ENCODE results near the gene NIPAL3.

DNA sequence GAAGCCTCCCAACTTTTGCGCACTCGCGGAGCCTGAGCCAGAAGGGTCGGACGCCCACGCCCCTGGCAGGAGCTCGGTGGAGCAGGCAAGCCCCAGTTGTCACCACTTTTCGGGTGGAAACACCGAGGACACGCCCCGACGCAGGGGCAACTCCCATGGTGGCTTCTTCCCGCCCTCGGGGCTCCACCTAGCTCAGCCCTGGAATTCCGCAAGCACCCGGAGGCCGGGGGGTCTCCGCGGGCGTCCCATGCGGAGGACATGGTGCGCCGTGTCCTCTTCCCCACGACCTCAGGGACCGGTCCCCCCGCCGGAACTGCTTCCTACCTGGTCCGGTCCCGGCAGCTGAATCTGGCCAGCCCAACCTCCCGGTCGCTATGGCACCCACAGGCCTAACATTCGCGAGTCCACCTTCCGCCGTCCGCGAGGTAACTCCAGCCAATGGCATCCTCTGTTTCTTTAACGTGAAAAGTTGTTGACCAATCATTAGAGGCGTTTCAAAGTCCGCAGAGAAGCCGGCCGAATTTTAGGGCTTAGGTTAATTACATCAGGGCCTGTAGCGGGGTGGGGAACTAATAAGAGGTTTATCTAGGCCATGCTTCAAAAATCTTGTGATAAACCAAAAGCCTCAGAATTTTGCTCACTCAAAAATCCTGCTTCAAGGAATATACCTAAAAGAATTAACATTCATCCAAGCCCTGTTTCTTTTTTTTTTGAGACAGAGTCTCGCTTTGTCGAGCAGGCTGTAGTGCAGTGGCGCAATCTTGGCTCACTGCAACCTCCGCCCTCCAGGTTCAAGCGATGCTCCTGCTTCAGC is 2.0 kb upstream of the NIPAL3 start, which contains the start of gene STPG1:
- TF ChIP-seq CTCF (IDR thresholded peaks at IDR 0.05) (no peak), POLR2A (IDR thresholded peaks at IDR 0.05) (peak; percentile 87)
